ENCODE results near the gene PGAP6. TPM values are rescaled to one million over a fixed set of nuclear protein-coding genes. Genes with fewer than 3 reads are reported as not detected.

The PGAP6 gene
- total and polyA plus RNA-seq, 2 of the 13 experiments (the other 11 are each of a cell fraction or from before 2014, with no cell fraction given): 52.7 to 136 TPM

- TF ChIP-seq MAX (IDR thresholded peaks at IDR 0.05): peak; percentile 65; the same call in 1 of the 2 replicates
- TF ChIP-seq ZSCAN29 (CRISPR knock-in tag; conservative IDR thresholded peaks at IDR 0.05): no peak; the same call in 1 of the 2 replicates
- no peak for TF ChIP-seq SOX13 (IDR thresholded peaks at IDR 0.05)
- peak in 1 of 2 experiments; percentile 67; a peak in 2 of 4 replicates for TF ChIP-seq SOX13 (CRISPR knock-in tag; conservative IDR thresholded peaks at IDR 0.05 in 1 of 2, IDR thresholded peaks at IDR 0.05 in 1 of 2)
- TF ChIP-seq GMEB1 (CRISPR knock-in tag; IDR thresholded peaks at IDR 0.05; ENCODE audit: borderline replicate concordance): no peak
- TF ChIP-seq NONO (IDR thresholded peaks at IDR 0.05): no peak
- TF ChIP-seq NONO (CRISPR knock-in tag; conservative IDR thresholded peaks at IDR 0.05): peak; percentile 58
- no peak for TF ChIP-seq ZNF496 (CRISPR knock-in tag; IDR thresholded peaks at IDR 0.05; ENCODE audit: insufficient replicate concordance)
- TF ChIP-seq TRIM24 (CRISPR knock-in tag; IDR thresholded peaks at IDR 0.05): no peak
- TF ChIP-seq HOXA3 (CRISPR knock-in tag; IDR thresholded peaks at IDR 0.05): peak; percentile 26; the same call in 1 of the 2 replicates
- TF ChIP-seq, protein P1, sequence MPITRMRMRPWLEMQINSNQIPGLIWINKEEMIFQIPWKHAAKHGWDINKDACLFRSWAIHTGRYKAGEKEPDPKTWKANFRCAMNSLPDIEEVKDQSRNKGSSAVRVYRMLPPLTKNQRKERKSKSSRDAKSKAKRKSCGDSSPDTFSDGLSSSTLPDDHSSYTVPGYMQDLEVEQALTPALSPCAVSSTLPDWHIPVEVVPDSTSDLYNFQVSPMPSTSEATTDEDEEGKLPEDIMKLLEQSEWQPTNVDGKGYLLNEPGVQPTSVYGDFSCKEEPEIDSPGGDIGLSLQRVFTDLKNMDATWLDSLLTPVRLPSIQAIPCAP (CRISPR knock-in tag; IDR thresholded peaks at IDR 0.05; ENCODE audit: low read depth): no peak
- TF ChIP-seq ZBTB7B (CRISPR knock-in tag; IDR thresholded peaks at IDR 0.05): 0 out of 2 replicates have a peak, but pooled peaks have one; percentile 61
- peak; percentile 33; the same call in 1 of the 2 replicates for TF ChIP-seq PATZ1 (CRISPR knock-in tag; IDR thresholded peaks at IDR 0.05)
- TF ChIP-seq NFKBIZ (CRISPR knock-in tag; IDR thresholded peaks at IDR 0.05): no peak
- TF ChIP-seq ZNF333 (CRISPR knock-in tag; IDR thresholded peaks at IDR 0.05; ENCODE audit: borderline replicate concordance): no peak
- TF ChIP-seq HOXD1 (CRISPR knock-in tag; IDR thresholded peaks at IDR 0.05): peak; percentile 78; the same call in 1 of the 2 replicates
- no peak for TF ChIP-seq TRIM22 (IDR thresholded peaks at IDR 0.05)
- TF ChIP-seq MTF1 (CRISPR knock-in tag; IDR thresholded peaks at IDR 0.05): no peak
- TF ChIP-seq, protein P2, sequence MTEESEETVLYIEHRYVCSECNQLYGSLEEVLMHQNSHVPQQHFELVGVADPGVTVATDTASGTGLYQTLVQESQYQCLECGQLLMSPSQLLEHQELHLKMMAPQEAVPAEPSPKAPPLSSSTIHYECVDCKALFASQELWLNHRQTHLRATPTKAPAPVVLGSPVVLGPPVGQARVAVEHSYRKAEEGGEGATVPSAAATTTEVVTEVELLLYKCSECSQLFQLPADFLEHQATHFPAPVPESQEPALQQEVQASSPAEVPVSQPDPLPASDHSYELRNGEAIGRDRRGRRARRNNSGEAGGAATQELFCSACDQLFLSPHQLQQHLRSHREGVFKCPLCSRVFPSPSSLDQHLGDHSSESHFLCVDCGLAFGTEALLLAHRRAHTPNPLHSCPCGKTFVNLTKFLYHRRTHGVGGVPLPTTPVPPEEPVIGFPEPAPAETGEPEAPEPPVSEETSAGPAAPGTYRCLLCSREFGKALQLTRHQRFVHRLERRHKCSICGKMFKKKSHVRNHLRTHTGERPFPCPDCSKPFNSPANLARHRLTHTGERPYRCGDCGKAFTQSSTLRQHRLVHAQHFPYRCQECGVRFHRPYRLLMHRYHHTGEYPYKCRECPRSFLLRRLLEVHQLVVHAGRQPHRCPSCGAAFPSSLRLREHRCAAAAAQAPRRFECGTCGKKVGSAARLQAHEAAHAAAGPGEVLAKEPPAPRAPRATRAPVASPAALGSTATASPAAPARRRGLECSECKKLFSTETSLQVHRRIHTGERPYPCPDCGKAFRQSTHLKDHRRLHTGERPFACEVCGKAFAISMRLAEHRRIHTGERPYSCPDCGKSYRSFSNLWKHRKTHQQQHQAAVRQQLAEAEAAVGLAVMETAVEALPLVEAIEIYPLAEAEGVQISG (CRISPR knock-in tag; IDR thresholded peaks at IDR 0.05): peak; percentile 62
- no peak for TF ChIP-seq TCF7L2 (IDR thresholded peaks at IDR 0.05; ENCODE audit: low read depth, low read length)
- no peak for TF ChIP-seq ZNF251 (CRISPR knock-in tag; IDR thresholded peaks at IDR 0.05)
These were observed 41.2 kb downstream of the PGAP6 start (continued) for GRCh38 chr16:340370-341091.
